ENCODE data around the gene MASP2. TPM values are rescaled to one million over a fixed set of nuclear protein-coding genes. Genes with fewer than 3 reads are reported as not detected.

The MASP2 gene
- total RNA-seq, 1 experiment from 2014 or later: not detected

- in situ Hi-C loops (cut with HindIII; ENCODE audit: low pct_unique_long_range_greater_than_20kb, low sequenced_read_pairs): no loop called here
- DNase-seq (ENCODE audit: low read depth, low spot score): peak; percentile 99
Measured at GRCh38 chr1:10979483-10979920, 67.5 kb downstream of the MASP2 start.

DNA sequence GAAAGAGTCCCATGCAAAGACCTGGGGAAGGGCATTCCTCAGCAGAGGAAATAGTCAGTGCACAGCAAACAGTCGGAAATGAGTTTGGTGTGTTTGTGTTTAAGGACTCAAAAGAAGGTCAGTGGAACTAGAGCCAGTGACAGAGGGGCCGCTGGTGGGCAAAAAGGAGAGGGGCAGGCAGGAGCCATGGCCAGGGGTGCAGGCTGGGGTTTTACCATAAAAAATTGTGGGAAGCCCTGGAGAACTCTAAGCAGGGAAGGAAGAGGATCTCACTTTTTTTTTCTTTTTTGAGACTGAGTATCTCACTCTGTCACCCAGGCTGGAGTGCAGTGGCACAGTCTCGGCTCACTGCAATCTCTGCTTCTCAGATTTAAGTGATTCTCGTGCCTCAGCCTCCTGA is 68.3 kb downstream of the MASP2 start:
- DNase-seq (ENCODE audit: low read depth, low spot score): no peak
- in situ Hi-C loops (cut with HindIII; ENCODE audit: low pct_unique_long_range_greater_than_20kb, low sequenced_read_pairs): no loop called here

Other genes starting within 250 kb of the MASP2 start
- 27.5 and 41.2 TPM in 2 replicates for gene TARDBP, start 34.6 kb downstream of the MASP2 start, total RNA-seq (2014; rRNA removed; shearing (Covaris generic))
- gene SRM, start 12.8 kb upstream of the MASP2 start, total RNA-seq (2014; rRNA removed; shearing (Covaris generic)): 46.1 and 47.5 TPM in 2 replicates
- 82.4 and 88.8 TPM in 2 replicates for gene EXOSC10, start 52.6 kb upstream of the MASP2 start, total RNA-seq (2014; rRNA removed; shearing (Covaris generic))
- not detected in 2 replicates for gene ANGPTL7, start 142.1 kb upstream of the MASP2 start, total RNA-seq (2014; rRNA removed; shearing (Covaris generic))
- gene MTOR, start 215.3 kb upstream of the MASP2 start, total RNA-seq (2014; rRNA removed; shearing (Covaris generic)): 34.5 and 36.7 TPM in 2 replicates
- gene UBIAD1, start 226.0 kb upstream of the MASP2 start, total RNA-seq (2014; rRNA removed; shearing (Covaris generic)): 9.6 and 10.1 TPM in 2 replicates